Bone marrow (tissue), 2 donors: ENCODE results near the gene IRF2.

Experiments used
- DNase-seq, 2 donors: peaks; one replicate each; lab custom pipeline; 2025; lab: John Stamatoyannopoulos, UW

IRF2 gene

DNA sequence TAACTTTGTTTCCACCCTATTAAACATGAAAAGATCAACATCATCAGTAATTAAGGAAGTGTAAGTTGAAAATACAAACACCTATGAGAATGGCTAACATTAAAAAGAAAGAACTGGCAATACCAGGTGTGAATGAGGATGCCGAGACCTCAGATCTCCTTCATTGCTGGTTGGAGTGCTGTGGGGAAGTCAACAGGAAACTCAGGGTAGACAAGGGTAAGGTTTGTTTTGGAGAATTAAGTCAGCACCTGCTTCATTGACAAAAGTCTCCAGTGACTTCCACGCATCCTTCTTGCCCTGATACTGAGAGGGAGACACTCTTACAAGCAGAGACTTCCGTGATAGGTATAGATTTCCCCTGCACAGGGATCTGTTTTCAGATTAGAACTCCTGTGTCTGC, 106.1 kb downstream of the IRF2 start:
- no peak for DNase-seq

GRCh38 chr4:184364100-184364921, 110.0 kb downstream of the IRF2 start:
- no peak for DNase-seq

DNA sequence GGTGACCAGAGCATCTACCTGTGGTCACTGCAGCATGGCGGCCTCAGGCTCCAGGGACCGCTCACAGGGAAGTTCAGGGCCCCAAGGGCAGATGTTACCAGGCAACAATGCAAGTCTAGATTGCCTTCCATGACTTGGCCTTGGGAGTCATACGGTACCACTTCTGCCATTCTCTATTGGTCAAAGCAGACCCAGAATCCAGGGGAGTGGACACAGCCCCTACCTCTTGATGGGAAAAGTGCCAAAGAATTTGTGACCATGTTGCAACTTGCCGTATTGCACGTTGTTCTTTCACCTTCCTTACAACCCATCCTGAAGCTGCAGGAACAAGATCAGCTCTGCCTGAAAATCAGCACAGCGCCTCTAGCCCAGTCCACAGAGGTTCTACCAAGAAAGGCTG, 111.1 kb downstream of the IRF2 start:
- no peak for DNase-seq

- no peak for DNase-seq
Observed at GRCh38 chr4:184362396-184362795, 112.0 kb downstream of the IRF2 start.

DNA sequence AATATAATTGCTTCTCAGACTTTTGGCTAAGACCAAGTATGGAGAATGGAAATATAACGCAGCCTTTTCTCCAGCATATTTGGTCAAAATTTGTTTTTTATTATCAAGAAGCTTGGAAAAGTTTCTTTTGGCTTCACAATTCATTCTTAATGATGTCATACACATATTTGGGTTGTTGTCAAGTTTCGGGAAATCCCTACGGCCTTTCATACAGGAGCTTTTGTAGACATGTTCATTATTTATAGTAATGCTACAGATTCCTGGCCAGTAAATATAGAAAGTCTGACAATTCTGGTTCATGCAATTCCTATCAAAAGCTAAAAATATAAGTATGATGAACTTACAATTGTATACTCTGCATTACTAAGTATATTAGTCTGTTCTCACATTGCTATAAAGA, 112.9 kb downstream of the IRF2 start:
- DNase-seq: no peak

- DNase-seq: no peak
Observed at GRCh38 chr4:184359888-184360287, 114.5 kb downstream of the IRF2 start.

GRCh38 chr4:184358521-184359232, 115.7 kb downstream of the IRF2 start:
- DNase-seq: no peak

DNA sequence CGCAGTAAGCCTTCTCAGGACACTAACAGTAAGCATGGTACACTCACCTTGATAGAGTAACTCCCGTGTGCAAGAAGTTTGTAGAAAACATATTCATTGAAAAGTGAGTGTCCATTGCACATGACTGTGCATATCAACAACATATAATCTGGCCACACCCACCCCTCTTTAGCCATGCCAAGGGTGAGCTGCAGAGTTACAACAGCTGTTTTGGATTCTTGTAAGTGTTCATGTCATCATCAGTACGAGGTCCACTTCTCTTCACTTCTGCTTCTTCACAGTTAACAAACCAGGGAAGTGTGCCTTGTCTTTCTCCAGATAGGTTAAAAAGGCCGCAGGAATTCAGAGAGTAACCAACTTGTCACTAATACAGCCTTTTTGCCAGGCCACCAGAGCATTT, 116.6 kb downstream of the IRF2 start:
- DNase-seq: no peak

DNA sequence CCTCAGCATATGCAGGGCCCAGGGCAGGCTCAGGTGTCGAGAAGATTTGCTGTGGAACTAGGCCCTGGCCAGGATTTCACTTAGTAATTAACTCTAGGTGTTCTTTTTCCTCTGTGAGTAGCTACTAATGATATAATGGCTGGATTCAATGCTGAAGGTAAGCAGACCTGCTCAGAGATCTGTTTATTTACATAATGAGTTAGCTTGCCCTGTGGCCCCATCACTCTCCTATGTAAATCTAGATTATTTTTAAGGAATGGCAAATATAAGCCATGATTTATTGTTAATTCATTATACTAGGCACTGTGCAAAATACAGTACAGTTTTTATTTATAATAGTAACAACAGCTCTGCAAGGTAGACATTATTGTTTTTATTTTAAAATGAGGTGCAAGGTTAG, 117.2 kb downstream of the IRF2 start:
- DNase-seq: no peak

GRCh38 chr4:184356366-184356765, 118.0 kb downstream of the IRF2 start:
- no peak for DNase-seq

DNA sequence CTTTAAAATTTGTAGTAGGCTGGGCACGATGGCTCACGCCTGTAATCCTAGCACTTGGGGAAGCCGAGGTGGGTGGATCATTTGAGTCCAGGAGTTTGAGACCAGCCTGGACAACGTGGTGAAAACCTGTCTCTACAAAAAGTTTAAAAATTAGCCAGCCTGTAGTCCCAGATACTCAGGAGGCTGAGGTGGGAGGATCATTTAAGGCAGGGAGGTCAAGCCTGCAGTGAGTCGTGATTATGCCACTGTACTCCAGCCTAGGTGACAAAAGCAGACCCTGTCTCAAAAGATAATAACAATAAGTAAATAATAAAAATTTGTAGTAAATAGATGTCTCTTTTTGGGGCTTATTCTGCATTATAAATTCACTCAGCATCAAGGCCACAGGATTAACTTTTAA, 118.5 kb downstream of the IRF2 start:
- DNase-seq: no peak

GRCh38 chr4:184355111-184355604, 119.2 kb downstream of the IRF2 start:
- peak; percentile 37 to 99 for DNase-seq

DNA sequence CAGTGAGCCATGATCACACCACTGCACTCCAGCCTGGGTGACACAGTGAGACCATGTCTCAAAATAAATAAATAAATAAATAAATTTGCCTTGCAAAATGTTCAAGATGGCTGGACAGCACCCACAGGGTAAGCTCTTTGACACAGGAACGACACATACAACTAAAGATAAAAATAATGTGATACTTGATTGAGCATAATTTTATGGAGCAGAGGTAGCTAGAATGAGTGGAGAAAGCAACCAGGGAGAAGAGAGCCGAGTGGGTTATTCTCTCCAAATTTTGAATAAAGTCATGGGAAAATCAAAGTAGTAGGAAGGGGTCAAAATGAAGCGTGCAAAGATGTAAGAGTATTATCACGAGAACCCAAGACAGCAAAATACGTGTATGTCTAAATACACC, 121.5 kb downstream of the IRF2 start:
- no peak for DNase-seq

DNA sequence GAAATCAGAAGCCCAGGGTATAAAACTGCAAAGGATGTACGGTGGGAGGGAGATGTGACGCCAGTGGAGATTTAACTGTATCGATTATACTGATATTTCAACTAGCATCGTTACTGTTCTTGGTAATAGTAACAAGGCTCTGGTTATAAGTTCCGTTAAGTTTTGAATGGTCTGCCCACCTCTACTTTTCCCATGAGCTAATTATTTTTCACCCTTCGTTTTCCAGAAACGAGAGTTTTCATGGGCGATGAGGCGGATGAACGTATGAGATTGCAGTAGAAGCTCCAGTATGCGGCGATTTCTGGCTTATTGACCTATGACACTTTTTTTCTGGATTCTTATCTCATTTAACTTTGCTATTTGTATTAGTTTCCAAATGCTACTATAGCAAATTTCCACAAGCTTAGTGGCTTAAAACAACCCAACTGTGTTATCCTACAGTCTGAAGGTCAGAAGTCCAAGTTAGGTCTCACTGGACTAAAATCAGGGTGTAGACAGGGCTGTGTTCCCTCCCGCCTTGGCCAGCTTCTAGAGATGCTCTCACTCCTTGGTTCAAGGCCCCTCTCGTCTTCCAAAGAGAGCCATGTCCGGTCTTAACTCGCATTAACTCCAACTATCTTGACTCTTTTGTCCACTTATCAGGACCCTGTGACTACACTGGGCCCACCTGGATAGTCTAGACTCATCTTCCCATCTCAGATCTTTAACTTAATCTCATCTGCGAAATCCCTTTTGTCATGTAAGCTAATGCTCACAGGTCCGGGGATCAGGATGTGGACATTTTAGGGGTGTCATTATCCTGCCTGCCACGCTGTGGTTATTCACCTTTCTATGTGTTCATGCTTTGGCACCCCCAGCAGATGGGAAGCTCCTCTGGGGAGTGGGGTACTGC, 122.5 kb downstream of the IRF2 start:
- no peak for DNase-seq

- DNase-seq: no peak
Observed at GRCh38 chr4:184350964-184351363, 123.4 kb downstream of the IRF2 start.

DNA sequence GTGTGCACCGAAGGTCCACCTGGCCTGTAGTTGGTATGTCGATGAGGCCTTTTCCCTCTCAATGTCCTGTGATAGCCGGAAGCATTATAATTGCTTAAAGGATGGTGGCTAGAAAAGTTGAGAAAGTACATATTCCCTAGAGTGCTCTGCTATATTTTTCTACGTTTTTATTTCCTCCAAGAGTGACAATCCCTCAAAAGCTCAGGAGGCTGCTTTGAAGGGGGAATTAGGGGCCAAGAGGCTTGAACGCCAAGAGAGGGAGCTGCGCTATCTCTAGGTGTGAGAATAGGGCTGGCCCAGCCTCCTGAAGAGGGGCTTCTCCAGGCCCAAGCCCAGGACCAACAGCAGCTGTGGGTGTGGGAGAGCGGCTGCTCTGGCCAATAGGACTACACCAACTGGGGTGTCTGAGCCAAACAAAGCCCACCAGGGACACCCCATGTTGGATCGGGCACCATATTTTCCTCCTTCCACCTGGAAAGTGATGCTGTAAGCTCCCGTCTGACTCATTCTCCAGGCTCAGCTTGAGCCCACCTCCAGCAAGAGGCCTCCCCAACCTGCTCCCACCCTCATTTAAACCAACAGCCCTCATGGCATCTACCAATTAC, 124.0 kb downstream of the IRF2 start:
- no peak for DNase-seq

DNA sequence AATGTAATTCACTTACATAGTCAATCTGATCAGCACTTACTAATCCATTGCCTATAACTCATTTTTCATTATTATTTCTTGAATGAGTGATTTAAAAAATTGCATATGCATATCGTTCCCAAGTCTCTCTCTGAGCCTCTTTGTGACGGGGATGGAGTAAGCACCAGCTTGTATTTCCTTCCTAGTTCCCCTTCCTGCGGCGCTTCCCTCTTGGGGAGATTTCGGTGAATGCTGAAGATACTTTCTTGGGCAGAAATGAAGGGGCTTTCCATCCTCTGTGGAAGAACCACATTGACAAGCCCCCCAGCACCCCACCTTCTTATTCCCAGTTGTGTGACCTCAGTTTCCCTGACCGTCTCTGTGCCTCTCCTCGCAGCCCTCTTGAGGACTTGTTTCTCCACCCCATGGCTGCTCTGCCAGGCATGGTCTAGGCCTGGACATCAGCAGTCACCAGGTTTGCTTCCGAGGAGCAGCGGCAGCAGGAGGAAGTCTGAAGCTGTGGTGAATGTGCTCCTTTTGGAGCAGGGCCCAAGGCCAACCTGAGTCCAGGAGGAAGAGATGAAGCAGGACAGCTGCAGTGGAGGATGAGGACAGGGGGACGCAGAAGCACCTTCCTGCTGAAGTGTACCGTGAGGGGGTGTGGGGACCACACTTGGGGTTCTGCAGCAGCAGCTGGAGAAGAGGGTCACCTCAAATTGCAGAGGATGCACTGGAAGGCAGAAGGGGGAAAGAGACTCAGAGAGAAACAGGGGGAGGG, 124.9 kb downstream of the IRF2 start:
- DNase-seq: no peak

DNA sequence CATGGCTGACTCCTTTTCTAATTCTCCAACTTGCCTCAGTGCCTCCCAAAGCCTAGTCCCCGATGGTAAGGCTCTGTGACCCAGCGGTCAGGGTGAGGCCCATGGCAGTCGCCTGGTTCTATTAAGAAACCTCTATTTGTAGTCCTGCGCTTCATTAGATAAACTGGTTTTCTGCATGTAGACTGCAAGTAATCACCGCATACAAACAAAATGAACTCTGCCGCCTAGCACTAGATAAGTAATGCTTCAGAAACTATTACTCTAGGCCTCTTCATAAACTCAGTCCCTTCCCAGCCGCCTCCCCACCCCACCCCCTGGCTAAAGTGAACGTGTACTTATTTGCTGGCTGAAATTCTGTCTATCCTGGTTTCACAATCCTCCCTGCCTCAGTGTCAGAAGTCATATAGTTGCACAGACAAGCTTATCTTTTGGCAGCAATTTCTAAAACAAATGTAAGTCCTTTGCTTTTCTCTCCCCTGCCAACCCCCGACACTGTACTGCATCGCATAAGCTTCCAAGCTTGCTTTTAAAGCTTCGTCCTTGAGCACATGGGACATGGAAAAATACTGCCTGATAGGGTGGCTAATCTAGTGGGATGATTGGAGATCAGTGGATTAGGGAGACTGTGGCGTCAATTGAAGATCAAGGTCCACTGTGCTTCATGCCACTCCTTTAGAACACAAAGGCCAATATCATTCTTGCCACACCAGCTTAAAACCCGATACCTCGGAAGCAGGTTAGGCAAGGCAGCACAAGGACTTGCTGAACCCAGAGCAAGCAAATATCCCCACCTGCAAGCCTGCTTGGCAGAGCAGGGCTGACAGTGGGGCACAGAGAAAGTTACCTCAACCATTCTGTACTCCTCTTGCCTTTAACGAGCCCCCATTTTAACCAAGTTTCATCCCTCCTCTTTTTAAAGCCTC, 125.8 kb downstream of the IRF2 start:
- no peak for DNase-seq

- peak; percentile 21 to 74 for DNase-seq
Observed at GRCh38 chr4:184347251-184348239, 126.8 kb downstream of the IRF2 start.
